Esophagus muscularis mucosa (tissue), 3 donors: ENCODE measurements around the gene VKORC1.

Experiments used
- CTCF ChIP-seq, 3 experiments: fragments of 200-600 bp in 2 of 3; fragments of 450-650 bp in 1 of 3; sonication (generic) in 2 of 3; IDR thresholded peaks; one replicate each; pipeline ENCODE4 v1.5.1; 2017 to 2019; ENCODE audit warnings: antibody characterized with exemption in 3 of 3, mild to moderate bottlenecking in 2 of 3, moderate library complexity in 1 of 3
- EP300 ChIP-seq: sonication (generic); formaldehyde crosslinking; IDR thresholded peaks from one replicate; pipeline ENCODE4 v1.6.1; 2017; ENCODE audit warnings: antibody characterized with exemption

- TF ChIP-seq CTCF (IDR thresholded peaks at IDR 0.05) (no peak), EP300 (no peak)
Observed at GRCh38 chr16:31092330-31092729, 2.3 kb downstream of the VKORC1 start.
